Measurements from ENCODE around the gene LSM2. TPM values are rescaled to one million over a fixed set of nuclear protein-coding genes. Genes with fewer than 3 reads are reported as not detected.

Gene LSM2
- total and polyA plus RNA-seq, 9 of the 15 experiments (the other 6 are each of a cell fraction or from before 2014, with no cell fraction given) = 154 to 407 (median 223) TPM

DNA sequence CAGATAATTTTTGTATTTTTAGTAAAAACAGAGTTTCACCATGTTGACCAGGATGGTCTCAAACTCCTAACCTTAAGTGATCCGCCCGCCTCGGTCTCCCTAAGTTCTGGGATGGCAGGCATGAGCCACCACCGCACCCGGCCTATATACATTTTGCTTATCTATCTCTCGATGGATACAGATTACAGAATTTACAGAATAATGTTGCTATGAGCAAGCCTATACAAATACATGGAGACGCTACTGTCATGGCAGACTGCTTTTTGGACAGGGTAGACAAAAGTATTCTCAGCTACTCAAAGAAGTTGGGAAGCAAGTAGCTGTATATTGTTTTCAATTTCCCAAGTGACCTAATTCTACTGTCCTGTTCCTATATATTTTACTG lies 6.7 kb upstream of the LSM2 start:
- 44% methylated on average over 7 of the region's 7 CpGs for WGBS (ENCODE audit: insufficient coverage, low coverage, missing lambda C conversion rate)
- no peaks in the 10 kb centered on the region for H3K9me3 ChIP-seq (replicated peaks; ENCODE audit: control insufficient read depth, insufficient read depth, low read depth, low read length)
- BruUV-seq (replicated peaks) = no TSS peak
- no peaks in the 10 kb centered on the region for H3K27me3 ChIP-seq (ENCODE audit: control insufficient read depth in 2 of 2, insufficient read depth in 2 of 2, low read length in 2 of 2)
- peaks cover 12% of the 10 kb centered on the region for H4K20me1 ChIP-seq (replicated peaks; ENCODE audit: control insufficient read depth, insufficient read depth, low read length)
- ATAC-seq (no peak), DNase-seq (ENCODE audit: extremely low read depth in 1 of 4, low spot score in 3 of 4) (no peak), FAIRE-seq (no peak)
- CTCF ChIA-PET (ENCODE audit: low intra/inter-chr PET ratio) = no interaction called here
- H2AFZ ChIP-seq (ENCODE audit: low read depth, low read length) = peak overlapping the region; percentile 81
- H3K4me3 ChIP-seq = peak overlapping the region; percentile 29
- intact Hi-C loops (cut with micrococcal nuclease) = no loop called here
- no peaks in the 10 kb centered on the region for H3K9me1 ChIP-seq (ENCODE audit: control insufficient read depth, insufficient read depth, low read length)
- POLR2A ChIA-PET = interaction anchor here (0.6 to 4.5 kb wide), 23 partner anchors 8 to 1188 kb away, joined by 3 to 93 read pairs (median 6); partner anchors contain the start of genes ABHD16A, C6orf47, CLIC1 and EHMT2
- H3K36me3 ChIP-seq (ENCODE audit: control insufficient read depth, insufficient read depth, low read length) = peaks cover 11% of the 10 kb centered on the region
- in situ Hi-C loops (cut with MboI) = no loop called here
- peak overlapping the region; percentile 97 for H3K27ac ChIP-seq (ENCODE audit: extremely low read depth, low read depth, low read length)
- peaks cover 16 to 28% of the 10 kb centered on the region in 2 experiments for H3K4me1 ChIP-seq (replicated peaks in 1 of 2; ENCODE audit: control insufficient read depth in 2 of 2, insufficient read depth in 2 of 2, low read length in 2 of 2)
- peaks cover 27% of the 10 kb centered on the region for H3K79me2 ChIP-seq (ENCODE audit: control insufficient read depth, insufficient read depth, low read length)
- peak overlapping the region; percentile 74 for H3K4me2 ChIP-seq (ENCODE audit: insufficient read depth, low read length)
- peak overlapping the region; percentile 78 to 82; a peak in 3 of 4 replicates for H3K9ac ChIP-seq (ENCODE audit: insufficient read depth in 1 of 2, low read depth in 2 of 2, low read length in 2 of 2)
- TF ChIP-seq, protein P1, sequence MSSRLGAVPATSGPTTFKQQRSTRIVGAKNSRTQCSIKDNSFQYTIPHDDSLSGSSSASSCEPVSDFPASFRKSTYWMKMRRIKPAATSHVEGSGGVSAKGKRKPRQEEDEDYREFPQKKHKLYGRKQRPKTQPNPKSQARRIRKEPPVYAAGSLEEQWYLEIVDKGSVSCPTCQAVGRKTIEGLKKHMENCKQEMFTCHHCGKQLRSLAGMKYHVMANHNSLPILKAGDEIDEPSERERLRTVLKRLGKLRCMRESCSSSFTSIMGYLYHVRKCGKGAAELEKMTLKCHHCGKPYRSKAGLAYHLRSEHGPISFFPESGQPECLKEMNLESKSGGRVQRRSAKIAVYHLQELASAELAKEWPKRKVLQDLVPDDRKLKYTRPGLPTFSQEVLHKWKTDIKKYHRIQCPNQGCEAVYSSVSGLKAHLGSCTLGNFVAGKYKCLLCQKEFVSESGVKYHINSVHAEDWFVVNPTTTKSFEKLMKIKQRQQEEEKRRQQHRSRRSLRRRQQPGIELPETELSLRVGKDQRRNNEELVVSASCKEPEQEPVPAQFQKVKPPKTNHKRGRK (tag; IDR thresholded peaks at IDR 0.05) = no peak
- no peak for TF ChIP-seq NFIC (IDR thresholded peaks at IDR 0.05)
- TF ChIP-seq, protein P2, sequence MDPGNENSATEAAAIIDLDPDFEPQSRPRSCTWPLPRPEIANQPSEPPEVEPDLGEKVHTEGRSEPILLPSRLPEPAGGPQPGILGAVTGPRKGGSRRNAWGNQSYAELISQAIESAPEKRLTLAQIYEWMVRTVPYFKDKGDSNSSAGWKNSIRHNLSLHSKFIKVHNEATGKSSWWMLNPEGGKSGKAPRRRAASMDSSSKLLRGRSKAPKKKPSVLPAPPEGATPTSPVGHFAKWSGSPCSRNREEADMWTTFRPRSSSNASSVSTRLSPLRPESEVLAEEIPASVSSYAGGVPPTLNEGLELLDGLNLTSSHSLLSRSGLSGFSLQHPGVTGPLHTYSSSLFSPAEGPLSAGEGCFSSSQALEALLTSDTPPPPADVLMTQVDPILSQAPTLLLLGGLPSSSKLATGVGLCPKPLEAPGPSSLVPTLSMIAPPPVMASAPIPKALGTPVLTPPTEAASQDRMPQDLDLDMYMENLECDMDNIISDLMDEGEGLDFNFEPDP (CRISPR knock-in tag; IDR thresholded peaks at IDR 0.05) = no peak
- TF ChIP-seq, protein P3, sequence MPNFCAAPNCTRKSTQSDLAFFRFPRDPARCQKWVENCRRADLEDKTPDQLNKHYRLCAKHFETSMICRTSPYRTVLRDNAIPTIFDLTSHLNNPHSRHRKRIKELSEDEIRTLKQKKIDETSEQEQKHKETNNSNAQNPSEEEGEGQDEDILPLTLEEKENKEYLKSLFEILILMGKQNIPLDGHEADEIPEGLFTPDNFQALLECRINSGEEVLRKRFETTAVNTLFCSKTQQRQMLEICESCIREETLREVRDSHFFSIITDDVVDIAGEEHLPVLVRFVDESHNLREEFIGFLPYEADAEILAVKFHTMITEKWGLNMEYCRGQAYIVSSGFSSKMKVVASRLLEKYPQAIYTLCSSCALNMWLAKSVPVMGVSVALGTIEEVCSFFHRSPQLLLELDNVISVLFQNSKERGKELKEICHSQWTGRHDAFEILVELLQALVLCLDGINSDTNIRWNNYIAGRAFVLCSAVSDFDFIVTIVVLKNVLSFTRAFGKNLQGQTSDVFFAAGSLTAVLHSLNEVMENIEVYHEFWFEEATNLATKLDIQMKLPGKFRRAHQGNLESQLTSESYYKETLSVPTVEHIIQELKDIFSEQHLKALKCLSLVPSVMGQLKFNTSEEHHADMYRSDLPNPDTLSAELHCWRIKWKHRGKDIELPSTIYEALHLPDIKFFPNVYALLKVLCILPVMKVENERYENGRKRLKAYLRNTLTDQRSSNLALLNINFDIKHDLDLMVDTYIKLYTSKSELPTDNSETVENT (CRISPR knock-in tag; IDR thresholded peaks at IDR 0.05) = no peak
- no peak for TF ChIP-seq ZNF589 (CRISPR knock-in tag; IDR thresholded peaks at IDR 0.05; ENCODE audit: low read depth)
- no peak for TF ChIP-seq ZBTB1 (CRISPR knock-in tag; IDR thresholded peaks at IDR 0.05; ENCODE audit: borderline replicate concordance, low read depth)
- no peak for TF ChIP-seq PHF21A (IDR thresholded peaks at IDR 0.05; ENCODE audit: borderline replicate concordance, low read depth)
- TF ChIP-seq ETS2 (tag; IDR thresholded peaks at IDR 0.05; ENCODE audit: borderline replicate concordance, poor library complexity, severe bottlenecking) = no peak
- TF ChIP-seq CBX2 (IDR thresholded peaks at IDR 0.05; ENCODE audit: insufficient read depth, low read length, poor library complexity, severe bottlenecking) = no peak
- no peak for TF ChIP-seq ZNF551 (CRISPR knock-in tag; IDR thresholded peaks at IDR 0.05)
- no peak for TF ChIP-seq KDM5B (IDR thresholded peaks at IDR 0.05; ENCODE audit: insufficient replicate concordance, low read depth, low read length)
- TF ChIP-seq TAF9B (IDR thresholded peaks at IDR 0.05; ENCODE audit: partially characterized antibody) = no peak
- TF ChIP-seq XRCC3 (IDR thresholded peaks at IDR 0.05) = no peak
- TF ChIP-seq KAT2B (IDR thresholded peaks at IDR 0.05; ENCODE audit: low read depth, low read length) = no peak
- TF ChIP-seq ZC3H4 (CRISPR knock-in tag; IDR thresholded peaks at IDR 0.05; ENCODE audit: borderline replicate concordance) = no peak
- TF ChIP-seq ZNF133 (CRISPR knock-in tag; IDR thresholded peaks at IDR 0.05) = no peak
- no peak for TF ChIP-seq ATF7 (IDR thresholded peaks at IDR 0.05)
- TF ChIP-seq FOXK1 (CRISPR knock-in tag; IDR thresholded peaks at IDR 0.05; ENCODE audit: borderline replicate concordance) = peak; percentile 81; the same call in 1 of the 2 replicates
- TF ChIP-seq MEF2D (tag; conservative IDR thresholded peaks at IDR 0.05; ENCODE audit: low read depth) = peak; percentile 58; the same call in 1 of the 2 replicates
